DND-41 (cell line): Measurements from ENCODE around the gene MXD4.

Source experiments
- CTCF ChIP-seq: IDR thresholded peaks from 2 replicates; pipeline ENCODE4 v1.5.1; 2012; ENCODE audit warnings: borderline replicate concordance, low read length, moderate library complexity, mild to moderate bottlenecking; ENCODE audit not compliant: poor library complexity, severe bottlenecking; ENCODE audit errors: extremely low read depth
- EZH2 ChIP-seq: IDR thresholded peaks from 3 replicates; pipeline ENCODE4 v1.6.1; 2012; ENCODE audit warnings: borderline replicate concordance, low read depth, mild to moderate bottlenecking, moderate library complexity, low read length, inconsistent platforms; ENCODE audit not compliant: severe bottlenecking

GRCh38 chr4:2280531-2281300 lies 18.8 kb upstream of the MXD4 start:
- TF ChIP-seq EZH2, result no peak
- peak; percentile 21 for TF ChIP-seq CTCF
